Measurements from ENCODE around the gene EIF3K.

DNA sequence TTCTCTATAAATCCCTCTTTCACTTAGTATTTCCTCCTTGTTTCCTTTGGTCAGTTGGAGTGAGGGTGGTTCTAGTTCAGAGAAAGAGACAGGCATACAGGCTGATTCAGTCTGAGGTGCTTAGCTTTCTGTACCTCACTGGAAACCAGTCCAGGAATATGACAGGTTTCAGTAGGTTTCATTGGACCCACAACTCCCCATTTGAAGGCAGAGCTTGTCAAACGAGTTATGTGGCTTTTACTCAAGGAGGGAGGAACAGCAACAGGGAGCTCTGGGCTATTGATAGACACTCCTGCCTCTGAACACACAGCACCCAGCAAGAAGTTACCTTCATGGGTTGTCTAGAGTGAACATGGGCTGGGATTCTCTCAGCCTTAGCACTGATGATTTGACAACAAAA is 43.0 kb downstream of the EIF3K start:
- no peak for TF ChIP-seq RAD21 (IDR thresholded peaks at IDR 0.05; ENCODE audit: low read depth)
- TF ChIP-seq, protein P1, sequence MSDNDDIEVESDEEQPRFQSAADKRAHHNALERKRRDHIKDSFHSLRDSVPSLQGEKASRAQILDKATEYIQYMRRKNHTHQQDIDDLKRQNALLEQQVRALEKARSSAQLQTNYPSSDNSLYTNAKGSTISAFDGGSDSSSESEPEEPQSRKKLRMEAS (IDR thresholded peaks at IDR 0.05): peak; percentile 46; the same call in 1 of the 2 replicates
- no peak for TF ChIP-seq YY1 (IDR thresholded peaks at IDR 0.05; ENCODE audit: low read depth)
- TF ChIP-seq CEBPB (IDR thresholded peaks at IDR 0.05): no peak
- TF ChIP-seq TAF1 (IDR thresholded peaks at IDR 0.05; ENCODE audit: low read depth): no peak
- TF ChIP-seq ZBTB7A (IDR thresholded peaks at IDR 0.05; ENCODE audit: low read depth): no peak
- no peak for TF ChIP-seq CREB1 (IDR thresholded peaks at IDR 0.05; ENCODE audit: low read depth)
- TF ChIP-seq NFIC (IDR thresholded peaks at IDR 0.05): peak; percentile 28; the same call in 1 of the 2 replicates

All from Ishikawa (cell line).